ENCODE results near the gene NCAPG. TPM values are rescaled to one million over a fixed set of nuclear protein-coding genes. Genes with fewer than 3 reads are reported as not detected.

NCAPG gene
- polyA plus RNA-seq, 1 experiment: 9.1 TPM

DNA sequence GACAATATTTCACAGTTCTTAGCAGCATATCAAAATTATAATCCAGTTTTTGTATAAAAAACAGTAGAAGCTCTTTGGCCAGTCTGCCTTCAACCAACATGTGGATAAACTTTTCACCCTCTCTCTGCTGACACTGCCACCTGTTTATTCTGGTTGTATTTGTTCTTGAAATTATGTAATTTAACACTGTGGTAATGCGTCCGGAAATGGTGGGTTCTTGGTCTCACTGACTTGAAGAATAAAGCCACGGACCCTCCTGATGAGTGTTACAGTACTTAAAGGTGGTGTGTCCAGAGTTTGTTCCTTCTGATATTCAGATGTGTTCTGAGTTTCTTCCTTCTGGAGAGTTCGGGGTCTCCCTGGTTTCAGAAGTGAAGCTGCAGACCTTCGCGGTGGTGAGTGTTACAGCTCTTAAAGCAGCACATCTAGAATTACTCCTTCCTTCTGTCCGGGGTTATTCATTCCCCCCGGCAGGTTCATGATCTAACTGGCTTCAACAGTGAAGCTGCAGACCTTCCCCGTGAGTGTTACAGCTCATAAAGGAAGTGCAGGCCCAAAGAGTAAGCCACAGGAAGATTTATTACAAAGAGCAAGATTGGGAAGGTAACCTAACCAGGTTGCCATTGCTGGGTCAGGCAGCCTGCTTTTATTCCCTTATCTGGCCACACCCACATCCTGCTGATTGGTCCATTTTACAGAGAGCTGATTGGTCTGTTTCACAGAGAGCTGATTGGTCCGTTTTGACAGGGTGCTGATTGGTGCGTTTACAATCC, 45.1 kb upstream of the NCAPG start:
- H3K9me3 ChIP-seq (ENCODE audit: control insufficient read depth, insufficient read depth, low read length): peaks cover 7% of the 10 kb centered on the region; the same call in 1 of the 2 replicates
- no peak for DNase-seq (ENCODE audit: low read depth, low spot score)
- ChIA-PET CTCF (no interaction called here), POLR2A (no interaction called here)
- no peak overlapping the region for H3K4me3 ChIP-seq (ENCODE audit: low read depth, low read length)
- H3K27ac ChIP-seq (ENCODE audit: low read depth, low read length): no peak overlapping the region
- H3K27me3 ChIP-seq (ENCODE audit: control insufficient read depth, insufficient read depth, low read length): no peaks in the 10 kb centered on the region
- TF ChIP-seq, protein P1, sequence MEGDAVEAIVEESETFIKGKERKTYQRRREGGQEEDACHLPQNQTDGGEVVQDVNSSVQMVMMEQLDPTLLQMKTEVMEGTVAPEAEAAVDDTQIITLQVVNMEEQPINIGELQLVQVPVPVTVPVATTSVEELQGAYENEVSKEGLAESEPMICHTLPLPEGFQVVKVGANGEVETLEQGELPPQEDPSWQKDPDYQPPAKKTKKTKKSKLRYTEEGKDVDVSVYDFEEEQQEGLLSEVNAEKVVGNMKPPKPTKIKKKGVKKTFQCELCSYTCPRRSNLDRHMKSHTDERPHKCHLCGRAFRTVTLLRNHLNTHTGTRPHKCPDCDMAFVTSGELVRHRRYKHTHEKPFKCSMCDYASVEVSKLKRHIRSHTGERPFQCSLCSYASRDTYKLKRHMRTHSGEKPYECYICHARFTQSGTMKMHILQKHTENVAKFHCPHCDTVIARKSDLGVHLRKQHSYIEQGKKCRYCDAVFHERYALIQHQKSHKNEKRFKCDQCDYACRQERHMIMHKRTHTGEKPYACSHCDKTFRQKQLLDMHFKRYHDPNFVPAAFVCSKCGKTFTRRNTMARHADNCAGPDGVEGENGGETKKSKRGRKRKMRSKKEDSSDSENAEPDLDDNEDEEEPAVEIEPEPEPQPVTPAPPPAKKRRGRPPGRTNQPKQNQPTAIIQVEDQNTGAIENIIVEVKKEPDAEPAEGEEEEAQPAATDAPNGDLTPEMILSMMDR (IDR thresholded peaks at IDR 0.05; ENCODE audit: low read depth, low read length): no peak

DNA sequence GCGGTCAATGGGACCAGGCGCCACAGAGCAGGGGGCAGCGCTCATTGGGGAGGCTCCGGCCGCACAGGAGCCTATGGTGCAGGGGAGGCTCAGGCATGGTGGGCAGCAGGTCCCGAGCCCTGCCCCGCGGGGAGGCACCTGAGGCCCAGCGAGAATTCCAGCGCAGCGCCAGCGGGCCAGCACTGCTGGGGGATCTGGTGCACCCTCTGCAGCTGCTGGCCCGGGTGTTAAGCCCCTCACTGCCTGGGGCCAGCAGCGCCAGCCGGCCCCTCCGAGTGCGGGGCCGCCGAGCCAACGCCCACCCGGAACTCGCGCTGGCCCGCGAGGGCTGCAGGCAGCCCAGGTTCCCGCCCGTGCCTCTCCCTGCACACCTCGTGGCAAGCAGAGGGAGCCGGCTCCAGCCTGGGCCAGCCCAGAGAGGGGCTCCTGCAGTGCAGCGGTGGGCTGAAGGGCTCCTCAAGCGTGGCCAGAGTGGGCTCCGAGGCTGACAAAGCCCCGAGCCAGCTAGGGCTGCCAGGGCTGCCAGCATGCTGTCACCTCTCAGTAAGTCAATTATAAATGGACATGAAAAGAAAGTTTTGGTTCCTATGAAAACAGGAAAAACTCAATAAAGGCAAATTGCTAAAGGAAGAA, 43.8 kb upstream of the NCAPG start:
- ChIA-PET CTCF (no interaction called here), POLR2A (no interaction called here)
- H3K27me3 ChIP-seq (ENCODE audit: control insufficient read depth, insufficient read depth, low read length): no peaks in the 10 kb centered on the region
- TF ChIP-seq, protein P1 (IDR thresholded peaks at IDR 0.05; ENCODE audit: low read depth, low read length): no peak
- DNase-seq (ENCODE audit: low read depth, low spot score): no peak
- H3K9me3 ChIP-seq (ENCODE audit: control insufficient read depth, insufficient read depth, low read length): peaks cover 7% of the 10 kb centered on the region; the same call in 1 of the 2 replicates
- H3K27ac ChIP-seq (ENCODE audit: low read depth, low read length): no peak overlapping the region
- no peak overlapping the region for H3K4me3 ChIP-seq (ENCODE audit: low read depth, low read length)

DNA sequence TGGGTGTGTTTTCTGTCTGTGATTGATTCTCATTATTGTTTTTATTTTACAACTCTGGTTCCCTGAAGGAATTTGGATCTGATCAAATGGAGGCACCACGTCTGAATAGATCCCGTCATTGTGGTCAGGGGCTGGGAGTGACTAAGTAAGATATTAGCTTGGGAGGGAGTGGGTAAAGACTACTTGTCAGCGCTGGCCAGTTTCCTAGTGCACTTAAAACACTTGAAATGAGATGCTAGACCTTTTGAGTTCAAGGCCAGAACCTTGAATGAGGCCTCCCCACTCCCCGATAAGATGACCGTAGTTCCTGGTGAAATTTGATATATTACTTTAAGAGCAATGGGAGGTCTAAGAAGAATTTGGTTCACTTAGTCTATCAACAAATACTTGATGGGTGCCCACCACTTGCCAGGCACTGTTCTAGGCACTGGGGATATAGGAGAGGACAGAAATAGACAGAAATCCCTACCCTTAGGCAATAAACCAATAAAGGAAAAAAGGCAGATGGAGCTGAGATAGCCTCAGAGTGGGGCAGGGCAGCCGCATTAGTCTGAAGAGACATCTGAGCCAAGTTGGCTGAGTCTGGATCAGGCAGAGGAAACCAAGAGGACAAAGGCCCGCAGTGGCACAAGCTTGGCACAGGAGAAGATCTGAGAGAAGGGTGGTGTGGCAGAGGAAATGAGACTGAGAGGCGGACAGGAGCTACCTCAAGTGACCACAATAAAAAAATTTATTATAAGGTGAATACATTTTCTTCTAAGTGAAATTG, 41.2 kb upstream of the NCAPG start:
- Histone ChIP-seq H3K9me3 (ENCODE audit: control insufficient read depth, insufficient read depth, low read length) (peaks cover 7% of the 10 kb centered on the region; the same call in 1 of the 2 replicates), H3K27ac (ENCODE audit: low read depth, low read length) (no peak overlapping the region), H3K4me3 (ENCODE audit: low read depth, low read length) (no peak overlapping the region), H3K27me3 (ENCODE audit: control insufficient read depth, insufficient read depth, low read length) (no peaks in the 10 kb centered on the region)
- ChIA-PET POLR2A (no interaction called here), CTCF (no interaction called here)
- DNase-seq (ENCODE audit: low read depth, low spot score): no peak
- TF ChIP-seq, protein P1 (IDR thresholded peaks at IDR 0.05; ENCODE audit: low read depth, low read length): no peak

DNA sequence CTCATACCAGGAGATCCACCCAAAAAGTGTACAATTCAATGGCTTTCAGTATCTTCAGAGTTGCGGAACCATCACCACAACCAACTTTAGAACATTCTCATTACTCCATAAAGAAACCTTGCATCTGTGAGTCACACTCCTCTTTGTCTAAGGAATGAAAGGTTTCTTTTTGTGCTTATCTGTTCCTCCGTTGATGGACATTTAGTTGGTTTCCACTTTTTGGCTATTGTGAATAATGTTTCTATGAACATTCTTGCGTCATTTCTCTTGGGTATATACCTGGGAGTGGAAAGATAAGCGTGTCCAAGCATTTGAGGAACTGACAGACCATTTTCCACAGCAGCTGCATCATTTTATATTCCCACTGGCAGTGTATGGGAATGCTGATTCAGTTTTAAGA, 39.9 kb upstream of the NCAPG start:
- Histone ChIP-seq H3K4me3 (ENCODE audit: low read depth, low read length) (no peak overlapping the region), H3K27ac (ENCODE audit: low read depth, low read length) (no peak overlapping the region), H3K9me3 (ENCODE audit: control insufficient read depth, insufficient read depth, low read length) (peaks cover 7% of the 10 kb centered on the region; the same call in 1 of the 2 replicates), H3K27me3 (ENCODE audit: control insufficient read depth, insufficient read depth, low read length) (no peaks in the 10 kb centered on the region)
- CTCF ChIA-PET: interaction anchor here (0.7 kb wide), 1 partner anchor 46 kb away, joined by 3 read pairs; no protein-coding TSS in a partner anchor
- DNase-seq (ENCODE audit: low read depth, low spot score): no peak
- POLR2A ChIA-PET: no interaction called here
- TF ChIP-seq, protein P1 (IDR thresholded peaks at IDR 0.05; ENCODE audit: low read depth, low read length): no peak
